OCI-LY7 (cell line): Measurements from ENCODE around the gene MSANTD7.

Experiments used
- CTCF ChIP-seq: fragments of 200-600 bp; sonication (generic); conservative IDR thresholded peaks from 2 replicates; pipeline ENCODE4 v1.5.1; 2014; ENCODE audit warnings: mild to moderate bottlenecking, antibody characterized with exemption, low read length, moderate library complexity, mixed read lengths
- EZH2phosphoT487 ChIP-seq: fragments of 200-600 bp; sonication (generic); IDR thresholded peaks from 2 replicates; pipeline ENCODE4 v1.6.1; 2018; ENCODE audit warnings: low read depth, borderline replicate concordance, mild to moderate bottlenecking, mixed run types, antibody characterized with exemption, low read length, moderate library complexity, mixed read lengths

- TF ChIP-seq CTCF: no peak
- TF ChIP-seq EZH2phosphoT487: no peak
Observed at GRCh38 chr10:14798636-14799035, 39.5 kb upstream of the MSANTD7 start.
